Measurements from ENCODE around the gene RHBDF2. TPM values are rescaled to one million over a fixed set of nuclear protein-coding genes. Genes with fewer than 3 reads are reported as not detected.

RHBDF2 gene
- total and polyA plus RNA-seq, 2 donors (not counting 3 experiments of a cell fraction or from before 2014, with no cell fraction given), result 25.5 to 38.5 TPM

DNA sequence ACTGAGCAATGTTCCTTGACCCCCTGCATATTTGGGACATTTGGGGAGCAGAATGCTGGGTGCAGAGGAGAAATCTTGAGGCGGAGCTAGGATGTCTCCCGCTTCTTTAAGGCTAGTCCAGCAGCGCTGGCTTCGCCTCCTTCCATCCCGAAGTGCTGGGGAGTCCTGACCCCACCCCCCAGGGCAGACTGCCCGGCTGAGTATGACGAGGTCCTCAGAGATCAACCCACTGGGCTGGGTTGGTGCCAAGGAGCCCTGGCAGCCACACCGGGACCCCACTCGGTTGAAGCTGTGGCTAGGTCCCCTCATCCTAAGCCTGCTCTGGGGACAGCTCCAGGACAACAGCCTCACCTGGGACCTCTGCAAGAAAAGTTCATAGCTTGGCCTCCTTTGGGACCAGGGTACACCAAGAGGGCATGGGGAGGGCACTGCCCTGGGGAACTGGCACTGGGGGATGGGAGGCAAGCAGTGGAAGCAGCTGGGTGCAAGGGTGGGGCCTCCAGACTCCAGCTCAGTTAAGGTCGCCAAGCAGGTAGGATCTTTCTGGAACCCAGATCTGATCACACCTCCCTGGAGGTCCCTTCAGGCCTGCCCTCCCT lies 11.0 kb downstream of the RHBDF2 start:
- dilution Hi-C loops (cut with MboI; ENCODE audit: extremely low pct_ligation_motif_present, low sequenced_read_pairs) (no loop called here), intact Hi-C loops (cut with micrococcal nuclease) (no loop called here)
- FAIRE-seq, result no peak
- no peak for TF ChIP-seq MYC (IDR thresholded peaks at IDR 0.05; ENCODE audit: low read depth, low read length)
- no peak for TF ChIP-seq GATA2 (IDR thresholded peaks at IDR 0.05; ENCODE audit: insufficient read depth, insufficient read length, low read depth, low read length)
- TF ChIP-seq POLR2A (IDR thresholded peaks at IDR 0.05; ENCODE audit: low read depth, low read length), result no peak
- TF ChIP-seq POLR2AphosphoS5 (IDR thresholded peaks at IDR 0.05; ENCODE audit: insufficient read depth, low read depth, low read length), result no peak
- TF ChIP-seq, protein P1, sequence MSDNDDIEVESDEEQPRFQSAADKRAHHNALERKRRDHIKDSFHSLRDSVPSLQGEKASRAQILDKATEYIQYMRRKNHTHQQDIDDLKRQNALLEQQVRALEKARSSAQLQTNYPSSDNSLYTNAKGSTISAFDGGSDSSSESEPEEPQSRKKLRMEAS (IDR thresholded peaks at IDR 0.05; ENCODE audit: insufficient read depth, insufficient read length), result no peak
- TF ChIP-seq JUN (IDR thresholded peaks at IDR 0.05; ENCODE audit: borderline replicate concordance, insufficient read depth, insufficient read length, low read depth), result no peak
- no peak for TF ChIP-seq FOS (IDR thresholded peaks at IDR 0.05; ENCODE audit: borderline replicate concordance, insufficient read depth, low read length)
- TF ChIP-seq EZH2 (IDR thresholded peaks at IDR 0.05; ENCODE audit: borderline replicate concordance, low read depth, low read length, severe bottlenecking), result no peak
- TF ChIP-seq, protein P2, sequence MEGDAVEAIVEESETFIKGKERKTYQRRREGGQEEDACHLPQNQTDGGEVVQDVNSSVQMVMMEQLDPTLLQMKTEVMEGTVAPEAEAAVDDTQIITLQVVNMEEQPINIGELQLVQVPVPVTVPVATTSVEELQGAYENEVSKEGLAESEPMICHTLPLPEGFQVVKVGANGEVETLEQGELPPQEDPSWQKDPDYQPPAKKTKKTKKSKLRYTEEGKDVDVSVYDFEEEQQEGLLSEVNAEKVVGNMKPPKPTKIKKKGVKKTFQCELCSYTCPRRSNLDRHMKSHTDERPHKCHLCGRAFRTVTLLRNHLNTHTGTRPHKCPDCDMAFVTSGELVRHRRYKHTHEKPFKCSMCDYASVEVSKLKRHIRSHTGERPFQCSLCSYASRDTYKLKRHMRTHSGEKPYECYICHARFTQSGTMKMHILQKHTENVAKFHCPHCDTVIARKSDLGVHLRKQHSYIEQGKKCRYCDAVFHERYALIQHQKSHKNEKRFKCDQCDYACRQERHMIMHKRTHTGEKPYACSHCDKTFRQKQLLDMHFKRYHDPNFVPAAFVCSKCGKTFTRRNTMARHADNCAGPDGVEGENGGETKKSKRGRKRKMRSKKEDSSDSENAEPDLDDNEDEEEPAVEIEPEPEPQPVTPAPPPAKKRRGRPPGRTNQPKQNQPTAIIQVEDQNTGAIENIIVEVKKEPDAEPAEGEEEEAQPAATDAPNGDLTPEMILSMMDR (IDR thresholded peaks at IDR 0.05; ENCODE audit: extremely low read depth in 1 of 2, insufficient read depth in 1 of 2, low read depth in 1 of 2, low read length in 2 of 2), result no peak
- Histone ChIP-seq H3K9me1 (replicated peaks; ENCODE audit: control insufficient read depth, extremely low read depth, insufficient read depth, low read length) (no peaks in the 10 kb centered on the region), H3K79me2 (ENCODE audit: control insufficient read depth, insufficient read depth, low read length) (no peaks in the 10 kb centered on the region), H3K27me3 (ENCODE audit: control insufficient read depth in 2 of 2, insufficient read depth in 2 of 2, low read length in 2 of 2) (no peaks in the 10 kb centered on the region), H3K27ac (ENCODE audit: insufficient read depth, low read depth, low read length) (no peak overlapping the region), H3K4me3 (replicated peaks in 1 of 3; ENCODE audit: insufficient read depth in 1 of 3, low read depth in 1 of 3, low read length in 3 of 3) (no peak overlapping the region), H2AFZ (ENCODE audit: low read depth, low read length) (no peak overlapping the region), H3K4me1 (ENCODE audit: control insufficient read depth, extremely low read depth, insufficient read depth, low read length) (peaks cover 24% of the 10 kb centered on the region), H3K36me3 (ENCODE audit: control insufficient read depth in 2 of 2, extremely low read depth in 1 of 2, insufficient read depth in 2 of 2, low read length in 2 of 2) (no peaks in the 10 kb centered on the region), H3K9ac (replicated peaks; ENCODE audit: extremely low read depth, insufficient read depth, low read length) (no peak overlapping the region), H3K4me2 (ENCODE audit: insufficient read depth, low read length) (no peak overlapping the region), H3K9me3 (replicated peaks; ENCODE audit: control insufficient read depth, insufficient read depth, low read length) (no peaks in the 10 kb centered on the region), H4K20me1 (replicated peaks; ENCODE audit: control insufficient read depth, extremely low read depth, insufficient read depth, low read length) (no peaks in the 10 kb centered on the region)
- DNase-seq (ENCODE audit: low read depth, low spot score), result no peak
- BruUV-seq (replicated peaks), result no TSS peak
- POLR2A ChIA-PET, result no interaction called here
- CTCF ChIA-PET, result interaction anchor here (1.0 to 1.9 kb wide), 3 partner anchors 9 to 38 kb away, joined by 3 to 6 read pairs (median 5); partner anchors contain the start of genes AANAT and UBE2O
